SH-SY5Y (cell line): ENCODE results near the gene SERPINA1.

Experiments used
- GATA2 ChIP-seq: IDR thresholded peaks from 2 replicates; pipeline ENCODE4 v1.6.1; 2011; ENCODE audit warnings: mild to moderate bottlenecking, low read depth, low read length
- GATA3 ChIP-seq: IDR thresholded peaks from 2 replicates; pipeline ENCODE4 v1.6.1; 2011; ENCODE audit warnings: low read depth, mild to moderate bottlenecking, low read length, moderate library complexity

The SERPINA1 gene

DNA sequence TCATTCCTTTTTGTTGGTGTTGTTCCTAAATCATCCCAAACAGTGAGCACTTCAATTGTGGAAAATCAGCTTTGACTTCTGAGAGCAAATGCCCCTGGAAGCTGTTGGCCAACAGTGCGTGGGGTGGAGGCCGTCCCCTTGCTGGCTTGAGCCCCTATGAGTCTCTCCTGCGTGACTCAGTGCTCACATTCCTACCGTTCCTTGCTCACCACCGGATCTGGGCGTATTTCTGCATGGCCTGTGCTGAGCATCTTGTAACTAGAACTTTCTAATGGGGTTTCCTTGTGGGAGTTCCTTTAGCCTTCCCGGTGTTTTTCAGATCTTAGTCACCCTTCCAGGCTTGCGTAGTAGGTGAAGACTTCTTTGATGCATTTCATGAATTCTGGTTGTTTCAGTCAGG is 14.7 kb downstream of the SERPINA1 start:
- TF ChIP-seq GATA2 (no peak), GATA3 (no peak)

DNA sequence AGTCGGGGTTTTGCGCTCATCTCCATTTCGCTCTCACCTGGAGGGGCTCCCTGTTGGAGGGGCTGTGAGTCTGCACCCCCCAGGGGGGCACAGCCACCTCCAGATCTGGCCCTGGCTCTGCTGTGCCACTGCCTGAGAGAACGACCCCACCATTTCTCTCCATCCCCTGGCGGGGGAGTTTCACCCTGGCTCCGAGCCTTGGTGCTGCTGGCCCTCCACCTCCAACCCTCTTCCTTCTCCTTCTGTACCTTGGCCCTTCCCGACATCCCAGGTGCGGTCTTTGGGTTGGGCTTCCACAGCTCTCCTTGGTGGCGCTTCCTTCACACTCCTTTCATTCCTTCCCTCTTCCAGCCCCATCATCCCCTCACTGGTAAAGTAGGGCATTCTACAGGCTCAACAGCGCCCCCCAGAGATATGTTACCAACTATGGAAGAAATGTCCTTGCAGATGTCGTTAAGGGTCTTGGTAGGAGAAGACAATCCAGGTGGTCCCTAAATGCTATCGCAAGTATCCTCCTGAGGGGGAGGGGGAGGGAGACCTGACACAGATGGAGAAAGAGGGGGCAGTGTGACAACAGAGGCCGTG is 16.3 kb downstream of the SERPINA1 start:
- TF ChIP-seq GATA3 (no peak), GATA2 (no peak)

DNA sequence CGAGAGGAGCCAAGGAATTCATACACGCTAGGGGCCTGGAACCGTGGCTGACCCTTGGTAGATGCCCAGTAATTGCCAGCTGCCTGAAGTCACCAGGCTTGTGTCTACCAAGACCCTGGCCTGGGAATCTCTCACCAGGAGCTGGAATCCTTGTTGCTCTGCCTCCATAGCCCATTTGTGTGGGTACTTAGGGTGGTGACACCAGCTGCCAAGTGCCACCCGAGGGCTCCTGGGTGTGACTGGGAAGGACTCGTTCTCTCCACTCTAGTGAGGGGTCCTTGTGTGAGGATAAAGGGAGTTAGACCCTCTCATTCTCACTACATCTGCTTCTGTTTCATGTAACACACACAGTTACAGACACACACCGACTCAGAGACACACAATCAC is 17.9 kb downstream of the SERPINA1 start:
- TF ChIP-seq GATA2 (no peak), GATA3 (no peak)

DNA sequence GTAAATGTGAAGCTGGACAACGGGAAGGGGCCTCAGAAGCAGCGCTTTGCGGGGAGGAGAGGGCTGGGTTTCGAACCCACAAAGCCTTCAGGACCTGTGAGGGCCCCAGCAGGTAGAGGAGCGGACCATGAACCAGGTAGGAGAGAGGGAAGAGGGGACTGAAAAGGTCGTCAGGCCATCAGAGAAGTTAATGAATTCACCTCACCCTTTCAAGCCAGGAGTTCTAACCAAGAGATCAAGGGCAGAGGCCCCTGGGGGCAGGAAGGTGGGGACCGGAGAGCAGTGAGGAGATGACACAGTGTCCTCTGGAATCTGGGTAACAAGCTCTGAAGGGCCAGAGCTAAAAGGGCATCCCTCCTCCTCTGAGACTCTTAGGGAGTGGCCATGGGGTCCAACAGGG is 19.4 kb downstream of the SERPINA1 start:
- TF ChIP-seq GATA3 (no peak), GATA2 (no peak)

DNA sequence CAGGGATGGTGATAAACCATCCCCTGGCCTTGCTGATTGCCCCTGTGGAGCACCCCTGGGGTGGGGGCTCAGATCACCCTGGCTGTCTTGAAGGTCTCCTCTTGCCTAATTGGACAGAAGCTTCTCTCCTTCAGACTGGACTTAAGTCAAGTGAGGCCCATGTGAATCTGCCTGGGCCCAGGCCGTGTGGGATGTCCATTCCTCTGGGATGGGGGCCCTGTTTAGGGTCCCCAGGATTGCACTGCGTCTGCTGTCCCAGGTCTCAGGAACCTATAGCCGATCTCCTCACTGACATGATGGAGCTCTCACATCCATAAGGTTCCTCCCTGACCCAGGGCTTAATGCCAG is 20.2 kb downstream of the SERPINA1 start:
- TF ChIP-seq GATA2 (no peak), GATA3 (no peak)

DNA sequence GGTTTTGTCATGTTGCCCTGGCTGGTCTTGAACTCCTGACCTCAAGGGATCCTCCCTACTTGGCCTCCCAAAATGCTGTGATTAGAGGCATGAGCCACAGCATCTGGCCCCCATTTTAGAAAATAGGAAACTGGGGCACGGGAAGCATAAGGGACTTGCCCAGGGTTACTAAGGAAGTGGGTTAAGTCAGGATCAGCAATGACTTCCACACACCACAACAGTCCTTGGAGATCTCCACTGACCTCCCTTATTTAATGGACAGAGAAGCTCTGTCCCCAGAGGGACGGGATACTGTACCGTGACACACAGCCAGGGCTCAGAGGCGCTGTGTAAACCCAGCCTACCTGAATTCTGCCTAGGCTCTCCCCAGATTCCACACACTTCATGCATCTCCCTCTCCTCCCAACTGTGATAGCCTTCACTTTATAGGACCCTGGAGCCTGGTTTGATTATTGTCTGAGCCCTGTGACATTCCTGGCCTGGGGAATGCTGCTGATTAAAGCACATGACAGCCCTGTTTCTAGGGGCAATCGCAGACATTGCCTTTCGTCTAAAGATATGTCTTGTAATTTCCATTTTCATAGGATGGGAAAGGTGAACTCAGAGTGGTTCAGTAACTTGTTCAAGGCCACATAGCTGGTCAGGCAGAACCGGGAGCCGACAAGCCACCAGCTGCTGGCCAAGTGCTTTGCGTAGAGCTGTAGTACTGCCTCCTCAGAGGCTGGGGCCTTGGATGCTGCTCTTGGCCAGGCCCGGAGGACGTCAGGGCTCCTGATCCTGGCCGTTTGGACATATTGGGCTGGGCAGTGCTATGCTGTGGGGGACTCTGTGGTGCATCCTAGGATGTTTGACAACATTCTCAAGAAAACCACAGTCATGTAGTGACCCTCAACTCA is 20.8 kb downstream of the SERPINA1 start:
- no peak for TF ChIP-seq GATA2
- no peak for TF ChIP-seq GATA3

DNA sequence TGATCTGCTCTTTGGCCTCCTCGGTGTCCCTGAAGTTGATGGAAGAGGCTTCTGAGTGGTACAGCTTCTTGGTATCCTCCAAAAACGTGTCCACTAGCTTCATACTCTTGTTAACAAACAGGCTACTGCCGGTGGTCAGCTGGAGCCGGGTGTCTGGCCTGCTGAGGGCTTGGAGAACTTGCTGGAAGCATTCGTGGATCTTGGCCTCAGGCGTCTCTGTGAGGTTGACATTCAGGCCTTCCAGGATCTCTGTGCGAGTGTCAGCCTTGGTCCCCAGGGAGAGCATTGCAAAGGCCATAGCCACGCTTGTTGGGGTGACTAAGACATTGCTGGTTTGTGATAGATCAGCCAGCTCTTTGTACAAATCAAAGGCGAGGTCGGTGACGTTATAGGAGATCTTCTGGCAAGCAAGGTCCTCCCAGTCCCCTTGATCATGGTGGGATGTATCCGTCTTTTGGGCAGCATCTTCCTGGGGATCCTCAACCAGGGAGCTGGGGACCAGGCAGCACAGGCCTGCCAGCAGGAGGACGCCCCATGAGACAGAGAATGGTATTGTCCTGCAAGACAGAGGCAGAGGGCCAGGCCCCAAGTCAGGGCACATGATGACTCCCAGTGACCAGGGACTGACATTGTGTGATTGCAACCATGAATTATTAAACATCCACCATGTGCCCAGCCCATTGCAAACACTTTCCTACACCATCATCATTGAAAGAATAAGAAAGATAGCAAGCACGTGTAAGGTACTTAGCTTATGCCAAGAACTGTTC is 22.1 kb downstream of the SERPINA1 start, which contains the start of gene SERPINA2:
TSS of gene SERPINA2 (minus strand) at position 553 of the 770 bp plus-strand sequence.
- TF ChIP-seq GATA2 (no peak), GATA3 (no peak)

DNA sequence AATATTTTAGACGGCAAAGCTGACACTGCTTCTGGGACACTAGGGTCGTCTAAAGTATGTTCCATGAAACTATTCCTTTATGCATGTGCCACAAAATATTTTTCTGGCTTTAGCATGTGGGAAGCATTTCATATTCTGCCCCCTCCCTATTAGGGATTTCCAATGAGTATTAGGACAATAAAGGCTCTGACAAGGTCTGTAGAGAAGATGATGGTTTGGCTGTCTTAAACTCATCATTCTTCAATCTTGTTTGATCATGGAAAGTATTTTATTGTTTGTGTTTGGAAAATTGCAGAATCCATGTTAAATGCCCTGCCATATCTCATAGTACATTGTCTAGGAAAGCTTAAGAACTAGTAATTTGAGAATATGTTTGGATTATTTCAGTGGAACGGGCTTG is 22.8 kb downstream of the SERPINA1 start:
- TF ChIP-seq GATA2 (no peak), GATA3 (no peak)

DNA sequence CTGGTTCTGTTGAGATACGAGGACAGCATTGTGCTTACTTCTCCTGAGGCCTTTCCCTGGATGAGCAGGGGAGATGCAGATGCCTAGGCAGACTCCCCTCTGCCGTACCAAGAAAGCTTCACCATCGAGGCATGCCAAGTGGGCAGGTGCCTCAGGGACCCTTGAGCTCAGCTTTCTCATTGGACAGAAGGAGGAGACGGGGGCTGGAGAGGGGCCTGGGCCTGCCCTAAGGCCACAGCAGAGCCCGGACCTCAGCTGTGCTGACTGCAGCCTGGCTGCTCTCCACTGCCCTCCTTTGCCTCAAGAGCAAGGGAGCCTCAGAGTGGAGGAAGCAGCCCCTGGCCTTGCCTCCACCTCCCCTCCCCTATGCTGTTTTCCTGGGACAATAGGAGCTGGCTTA is 23.4 kb downstream of the SERPINA1 start:
- no peak for TF ChIP-seq GATA2
- TF ChIP-seq GATA3 = no peak

DNA sequence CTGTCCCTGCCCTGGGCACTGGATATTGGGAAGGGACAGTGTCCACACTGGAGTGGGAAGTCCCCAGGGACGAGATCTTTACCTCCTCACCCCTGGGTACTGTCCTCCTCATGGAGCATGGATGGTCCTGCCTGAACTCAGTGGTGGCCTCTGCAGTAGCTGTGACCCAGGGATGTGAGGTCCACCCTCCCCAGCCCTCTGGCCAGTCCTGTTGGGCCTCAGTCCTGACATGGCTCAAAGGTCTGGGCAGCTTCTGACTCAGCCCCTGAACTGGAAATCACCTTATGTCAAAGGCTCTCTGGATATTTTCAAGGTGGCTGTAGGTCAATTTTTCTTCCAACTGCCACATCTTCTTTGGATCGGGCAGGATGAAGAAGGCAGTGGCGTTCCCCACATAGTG is 24.4 kb downstream of the SERPINA1 start:
- TF ChIP-seq GATA3 (no peak), GATA2 (no peak)

DNA sequence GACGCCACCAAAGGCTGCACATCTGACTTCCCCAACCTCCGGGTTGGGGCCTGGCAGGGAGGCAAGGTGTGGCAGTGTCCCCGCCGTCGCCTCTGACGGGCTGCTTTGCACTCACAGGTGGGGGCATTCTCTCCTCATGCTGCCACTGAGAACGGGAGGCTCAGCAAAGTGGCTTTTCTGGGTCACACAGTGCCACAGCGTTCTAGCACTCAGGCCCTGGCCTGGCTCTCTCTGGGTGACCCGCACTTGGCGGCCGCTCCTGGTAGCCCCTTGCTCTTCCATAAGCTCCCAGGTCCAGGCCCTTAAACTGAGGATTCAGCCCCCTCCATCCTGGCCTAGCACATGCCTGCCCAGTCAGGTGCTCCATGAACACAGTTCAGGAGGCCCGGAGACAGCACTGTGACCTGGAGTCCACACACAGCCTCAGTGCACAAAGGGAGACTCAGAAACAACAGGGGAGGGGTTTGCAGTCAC is 25.2 kb downstream of the SERPINA1 start:
- TF ChIP-seq GATA2 (no peak), GATA3 (no peak)

DNA sequence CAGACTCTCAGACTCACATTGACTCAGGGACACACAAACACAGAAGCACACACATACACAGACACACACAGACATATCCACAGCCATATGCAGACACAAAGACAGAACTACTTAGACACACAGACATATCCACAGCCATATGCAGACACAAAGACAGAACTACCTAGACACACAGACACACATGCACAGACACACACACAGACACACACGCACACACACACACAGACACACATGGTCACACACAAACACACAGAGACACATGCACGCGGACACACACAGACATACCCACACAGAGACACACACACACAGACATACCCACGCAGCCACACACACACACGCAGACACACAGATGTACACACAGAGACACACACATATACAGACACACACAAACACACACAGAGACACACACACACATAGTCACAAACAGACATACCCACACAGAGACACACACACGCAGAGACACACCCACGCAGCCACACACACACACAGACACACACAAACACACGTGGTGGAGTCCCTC is 25.7 kb downstream of the SERPINA1 start:
- TF ChIP-seq GATA2 (no peak), GATA3 (no peak)

DNA sequence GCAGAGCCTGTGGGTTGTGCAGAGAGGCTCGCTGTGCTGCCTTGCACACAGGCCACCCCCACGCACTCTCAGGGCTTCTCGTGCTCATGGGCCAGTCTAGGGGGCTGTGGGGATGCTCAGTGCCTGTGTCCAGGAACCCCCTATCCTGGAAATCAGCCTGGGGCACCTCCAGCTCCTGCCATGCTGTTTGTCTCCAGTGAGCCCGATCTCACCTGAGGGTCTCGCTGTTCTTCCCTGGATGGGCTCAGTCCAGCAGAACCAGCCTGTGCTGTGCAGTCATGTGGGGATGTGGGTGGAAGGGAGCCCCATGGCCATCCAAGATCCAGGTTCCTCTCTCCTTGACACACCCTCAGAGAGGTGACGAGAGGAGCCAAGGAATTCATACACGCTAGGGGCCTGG is 26.7 kb downstream of the SERPINA1 start:
- TF ChIP-seq GATA2 = no peak
- TF ChIP-seq GATA3 = no peak

DNA sequence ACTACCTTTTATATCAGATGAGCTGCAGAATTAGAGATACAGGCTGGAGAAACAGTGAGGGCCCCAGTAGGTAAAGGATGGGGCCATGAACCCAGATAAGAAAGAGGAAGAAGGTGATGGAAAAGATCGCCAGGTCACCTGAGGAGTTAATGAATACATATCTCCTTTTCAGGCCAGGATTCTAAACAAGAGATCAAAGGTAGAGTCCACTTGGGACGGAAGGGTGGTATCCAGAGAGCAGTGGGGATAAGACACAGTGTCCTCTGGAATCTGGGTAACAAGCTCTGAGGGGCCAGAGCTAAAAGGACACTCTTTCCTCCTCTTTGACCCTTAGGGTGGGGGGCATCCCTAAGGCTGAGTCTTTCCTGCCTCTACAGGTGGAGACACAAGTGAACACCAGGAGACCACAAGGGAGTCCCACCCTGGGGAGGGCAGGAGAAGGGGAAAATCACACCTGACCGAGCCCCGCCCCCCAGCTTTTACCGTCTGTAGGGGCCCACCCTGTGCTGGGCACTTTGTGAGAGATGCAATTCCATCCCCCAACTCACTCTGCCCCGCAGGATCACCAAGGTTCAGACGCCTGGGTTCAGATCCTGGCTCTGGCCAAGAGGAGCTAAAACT is 27.3 kb downstream of the SERPINA1 start:
- no peak for TF ChIP-seq GATA3
- TF ChIP-seq GATA2 = no peak

DNA sequence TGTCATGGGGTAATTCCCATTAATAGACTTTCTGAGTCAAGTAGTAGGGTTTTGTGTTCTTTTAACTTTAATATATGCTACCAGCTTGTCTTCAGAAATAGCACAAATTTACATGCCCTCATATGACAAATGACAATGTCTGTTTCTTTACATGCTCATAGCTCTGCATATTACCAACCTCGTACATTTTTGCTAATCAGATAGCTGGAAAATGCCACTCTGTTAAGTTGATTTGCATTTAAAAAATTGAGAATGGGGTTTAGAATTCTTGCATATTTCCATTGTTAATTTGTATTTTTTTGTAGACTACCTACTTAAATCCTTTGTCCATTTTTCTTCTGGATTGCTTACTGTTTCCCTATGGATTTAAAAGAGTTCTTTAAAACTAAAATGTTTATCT is 31.2 kb downstream of the SERPINA1 start:
- no peak for TF ChIP-seq GATA2
- no peak for TF ChIP-seq GATA3
